ENCODE results near the gene AZIN2.
"Not testable (repeated sequence)": the region's sequence is repeated elsewhere in the genome, so short reads cannot be mapped to it uniquely, and the experiment has no call there.

Gene AZIN2

DNA sequence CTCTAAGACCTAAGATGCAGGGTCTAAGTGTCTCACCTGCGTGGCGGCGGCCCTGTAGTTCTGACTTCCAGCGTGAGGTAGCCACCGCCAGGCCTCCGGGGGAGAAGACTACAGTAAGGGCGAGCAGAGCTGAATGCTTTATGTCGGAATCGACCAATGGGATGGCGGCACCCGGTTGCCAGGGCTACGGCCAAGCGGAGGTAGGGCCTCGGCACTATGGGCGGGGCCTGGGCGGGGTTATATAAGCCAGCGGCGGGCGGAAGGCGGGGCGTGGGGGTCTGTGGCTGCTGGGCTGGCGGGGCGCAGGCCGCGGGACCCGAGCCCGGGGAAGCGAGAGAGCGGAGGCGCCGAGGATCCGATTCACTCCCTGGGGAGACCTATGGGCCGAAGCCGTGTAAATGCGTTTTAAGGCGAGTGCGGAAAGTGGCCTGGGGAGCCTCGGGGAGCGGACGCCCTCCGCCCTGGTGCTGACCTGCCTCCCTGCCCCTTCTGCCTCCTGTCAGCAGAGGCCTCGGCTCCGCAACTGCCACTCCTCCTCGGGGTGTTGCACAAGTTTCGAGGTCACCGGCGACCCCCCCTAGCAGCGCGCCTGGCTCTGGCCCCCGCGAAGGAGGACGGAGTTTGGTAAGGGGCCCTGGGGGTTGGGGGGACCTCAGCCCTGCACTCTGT is at the start of gene AZIN2:
TSS of gene AZIN2 (plus strand) at position 269 of the 669 bp plus-strand sequence. CDS start 1,097 bp downstream, outside the sequence.
- peak; percentile 95 to 97 (median 96) for DNase-seq (ENCODE audit: low read depth in 2 of 3, low spot score in 1 of 3)

GRCh38 chr1:33031506-33031905 is 49.4 kb upstream of the AZIN2 start:
- DNase-seq (ENCODE audit: low read depth in 2 of 3, low spot score in 1 of 3), result no peak

DNA sequence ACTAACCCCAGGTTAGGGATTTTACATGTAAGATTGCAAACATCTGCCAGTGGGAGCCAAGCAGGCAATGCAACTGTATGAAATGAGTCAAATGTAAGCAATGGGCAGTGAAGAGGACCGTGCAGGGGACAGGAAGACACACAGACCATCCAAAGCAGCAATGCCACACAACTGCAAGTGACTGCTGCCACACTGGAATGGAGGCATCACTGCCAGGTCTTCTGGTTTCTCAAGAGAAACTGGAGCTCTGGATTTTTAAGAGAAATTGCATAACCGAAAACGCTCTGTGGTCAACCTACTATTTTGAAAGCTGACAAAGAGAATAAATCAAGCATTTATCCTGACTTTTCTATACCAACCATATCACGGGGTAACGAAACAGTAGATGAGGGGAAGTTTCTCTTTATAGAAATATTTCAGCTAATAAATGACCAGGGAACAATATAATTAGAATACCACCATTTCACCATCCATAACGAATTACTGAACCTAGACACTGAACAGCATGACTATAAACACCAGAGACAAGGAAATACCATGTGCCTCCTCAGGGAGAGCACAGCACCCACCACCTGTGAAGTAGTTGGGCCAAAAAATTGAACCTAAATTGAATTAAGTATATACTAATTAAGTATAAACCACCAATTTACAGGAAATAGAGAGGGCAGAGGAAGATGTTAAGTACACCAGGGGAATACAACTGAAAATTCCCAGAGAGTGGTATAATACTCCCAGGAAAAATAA is 48.7 kb upstream of the AZIN2 start:
- DNase-seq (ENCODE audit: low read depth in 2 of 3, low spot score in 1 of 3), result no peak

- DNase-seq (ENCODE audit: low read depth in 2 of 3, low spot score in 1 of 3), result peak in 1 of 3 donors; percentile 24
Observed at GRCh38 chr1:33036051-33036525, 44.9 kb upstream of the AZIN2 start.

DNA sequence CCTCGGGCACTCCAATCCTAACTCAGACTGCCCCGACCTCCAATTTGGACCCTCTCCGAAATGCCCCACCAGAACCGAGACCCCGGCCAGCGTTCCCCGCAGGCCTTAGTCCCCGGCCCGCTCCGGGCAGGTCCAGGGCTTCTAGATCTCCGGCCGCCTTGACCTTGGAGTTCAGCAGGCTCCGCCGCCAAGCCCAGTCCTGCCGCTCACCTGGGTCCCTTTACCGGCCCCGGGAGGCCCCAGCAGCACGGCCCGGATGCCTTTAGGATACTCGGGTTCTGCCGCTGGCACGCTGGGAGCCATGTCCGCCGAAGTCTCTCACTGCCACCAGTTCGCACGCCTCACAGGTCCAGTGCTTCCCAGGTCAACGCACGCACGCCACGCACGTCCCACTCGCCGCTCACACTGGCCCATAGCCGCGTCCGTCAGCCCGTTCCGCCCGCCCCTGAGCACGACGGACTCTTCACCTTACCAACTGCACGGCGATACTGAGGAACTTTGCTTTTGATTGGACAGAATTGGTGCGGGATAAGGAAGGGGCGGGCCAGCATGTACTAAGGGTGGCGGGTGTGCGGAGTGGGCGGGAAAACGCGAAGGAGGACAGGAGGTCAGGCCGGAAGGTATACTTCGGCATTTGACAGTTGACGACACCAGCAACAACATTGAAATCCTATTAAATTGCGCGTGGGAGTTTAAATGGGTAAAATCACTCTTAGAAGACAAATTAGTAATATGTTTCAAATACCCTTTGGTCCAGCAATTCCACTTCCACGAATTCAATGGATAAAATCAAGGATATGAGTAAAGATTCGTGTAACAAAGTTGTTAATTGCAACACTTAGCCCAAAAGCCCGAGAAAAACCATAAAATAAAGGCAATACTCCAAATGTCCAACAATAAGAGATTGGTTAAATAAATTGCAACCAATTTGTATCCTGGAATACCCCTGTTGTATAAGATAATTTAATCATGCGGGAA is 44.1 kb upstream of the AZIN2 start, which contains the start of gene AK2:
TSS of gene AK2 (minus strand) at position 358 of the 978 bp plus-strand sequence. CDS start at position 303, 55 bp downstream.
- peak; percentile 87 to 93 (median 91) for DNase-seq (ENCODE audit: low read depth in 2 of 3, low spot score in 1 of 3)

- DNase-seq (ENCODE audit: low read depth in 2 of 3, low spot score in 1 of 3), result no peak
Observed at GRCh38 chr1:33039840-33040239, 41.1 kb upstream of the AZIN2 start.

DNA sequence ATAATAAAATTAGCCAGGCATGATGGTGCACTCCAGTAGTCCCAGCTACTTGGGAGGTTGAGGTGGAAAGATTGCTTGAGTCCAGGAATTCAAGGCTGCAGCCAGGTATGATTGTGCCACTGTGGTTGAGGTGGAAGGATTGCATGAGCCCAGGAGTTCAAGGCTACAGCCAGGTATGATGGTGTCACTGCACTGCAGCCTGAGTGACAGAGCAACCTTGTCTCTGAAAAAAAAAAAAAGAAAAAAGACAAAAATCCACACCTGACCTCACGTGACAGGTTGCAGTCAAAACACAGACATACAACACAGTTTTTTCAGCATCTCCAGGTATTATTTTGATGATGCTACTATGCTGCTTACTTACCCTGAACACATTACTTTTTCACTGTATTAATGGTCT is 39.9 kb upstream of the AZIN2 start:
- DNase-seq (ENCODE audit: low read depth in 2 of 3, low spot score in 1 of 3), result no peak

DNA sequence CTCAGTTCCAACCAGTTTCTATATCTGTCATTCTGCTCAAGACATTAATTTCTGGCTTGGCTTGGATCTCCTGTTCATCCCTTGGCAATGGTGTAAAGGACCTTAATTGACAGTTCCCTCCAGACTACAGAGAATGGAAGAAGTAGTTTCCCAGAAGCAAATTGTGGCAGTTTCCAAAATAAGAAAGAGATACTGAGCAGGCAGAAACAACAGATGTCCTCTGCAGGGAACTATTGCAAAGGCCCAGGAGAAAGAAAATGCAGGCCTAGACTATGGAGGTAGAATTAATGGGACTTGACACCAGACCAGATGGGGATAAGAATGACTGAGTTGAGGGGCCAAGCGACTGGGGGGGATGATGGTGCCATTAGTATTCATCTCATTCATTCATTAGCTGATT is 38.1 kb upstream of the AZIN2 start:
- DNase-seq (ENCODE audit: low read depth in 2 of 3, low spot score in 1 of 3), result no peak

DNA sequence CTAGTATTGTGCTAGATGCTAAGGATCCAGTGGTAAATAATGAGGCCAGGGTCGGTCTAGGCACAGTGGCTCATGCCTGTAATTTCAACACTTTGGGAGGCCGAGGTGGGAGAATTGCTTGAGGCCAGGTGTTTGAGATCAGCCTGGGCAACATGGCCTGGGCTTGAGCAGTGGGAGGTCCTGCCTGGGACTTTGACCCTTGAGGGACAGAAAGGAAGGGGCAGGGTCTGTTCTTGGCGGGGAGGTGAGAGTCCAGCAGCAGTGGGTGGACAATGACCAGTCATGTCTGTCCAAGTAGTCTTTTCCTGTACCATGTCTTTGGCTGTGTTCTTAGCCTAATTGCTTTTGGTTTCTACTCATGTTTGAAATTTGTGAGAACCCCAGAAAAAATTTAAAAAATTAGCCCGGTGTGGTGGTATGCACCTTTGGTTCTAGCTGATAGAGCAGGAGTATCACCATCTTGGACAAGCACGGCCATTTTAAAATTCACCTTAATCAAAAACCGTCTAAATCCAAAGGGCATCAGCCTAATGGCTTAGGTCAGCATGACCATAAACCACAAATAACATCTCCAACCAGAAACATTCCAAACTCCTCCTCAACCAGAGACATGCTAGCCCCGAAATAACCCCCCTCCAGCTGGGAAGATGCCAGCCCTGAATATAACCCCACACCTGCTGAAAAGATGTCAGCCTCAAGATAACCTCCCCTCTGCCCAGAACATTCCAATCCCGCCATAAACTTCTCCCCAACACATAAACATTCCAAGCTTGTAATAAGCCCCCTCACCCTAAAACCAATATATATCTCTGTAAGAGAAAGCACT is 37.5 kb upstream of the AZIN2 start:
- DNase-seq (ENCODE audit: low read depth in 2 of 3, low spot score in 1 of 3), result no peak

DNA sequence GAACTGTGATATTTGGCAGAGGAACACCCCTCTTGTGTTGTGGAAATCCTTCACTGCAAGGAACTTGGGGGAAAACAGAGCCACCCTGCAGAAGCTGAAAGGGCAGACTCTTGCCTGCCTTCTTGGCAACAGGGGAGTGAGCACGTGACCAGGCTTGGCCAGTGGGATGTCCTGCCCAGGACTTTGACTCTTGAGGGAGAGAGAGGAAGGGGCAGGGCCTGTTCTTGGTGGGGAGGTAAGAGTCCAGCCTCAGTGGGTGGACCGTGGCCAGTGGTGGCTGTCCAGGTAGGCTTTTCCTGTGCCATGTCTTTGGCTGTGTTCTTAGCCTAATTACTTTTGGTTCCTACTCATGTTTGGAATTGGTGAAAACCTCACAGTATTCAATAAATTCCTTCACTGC is 35.7 kb upstream of the AZIN2 start:
- DNase-seq (ENCODE audit: low read depth in 2 of 3, low spot score in 1 of 3), result no peak

DNA sequence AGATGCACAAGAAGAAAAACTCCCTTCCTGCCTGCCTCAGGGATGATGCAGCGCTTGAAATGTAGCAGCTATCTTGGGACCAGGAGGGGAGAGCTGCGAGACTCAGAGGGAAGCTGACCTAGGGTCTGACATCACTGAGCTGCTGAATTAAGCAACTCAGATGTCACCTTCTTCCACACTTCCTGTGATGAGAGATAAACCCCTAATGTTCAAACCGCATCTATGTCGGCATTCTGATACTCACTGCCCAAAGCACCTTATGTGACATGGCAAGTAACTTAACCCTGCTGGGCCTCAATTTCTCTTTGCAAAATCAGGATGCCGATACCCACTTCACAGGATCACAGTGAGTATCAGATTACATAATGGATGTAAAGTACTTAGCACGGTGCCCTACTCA is 35.1 kb upstream of the AZIN2 start:
- no peak for DNase-seq (ENCODE audit: low read depth in 2 of 3, low spot score in 1 of 3)

DNA sequence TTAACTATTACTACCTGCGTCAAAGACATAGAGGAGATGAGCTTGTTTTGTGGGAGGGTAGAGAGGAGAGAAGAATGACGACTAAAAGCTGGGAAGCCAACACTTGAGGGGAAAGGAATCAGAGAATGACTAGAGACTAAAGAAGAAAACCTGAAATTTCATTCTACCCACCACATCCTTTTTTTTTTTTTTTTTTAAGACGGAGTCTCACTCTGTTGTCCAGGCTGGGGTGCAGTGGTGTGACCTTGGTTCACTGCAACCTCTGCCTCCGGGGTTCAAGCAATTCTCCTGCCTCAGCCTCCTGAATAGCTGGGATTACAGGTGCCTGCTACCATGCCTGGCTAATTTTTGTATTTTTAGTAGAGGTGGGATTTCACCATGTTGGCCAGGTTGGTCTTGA is 34.7 kb upstream of the AZIN2 start:
- DNase-seq (ENCODE audit: low read depth in 2 of 3, low spot score in 1 of 3), result not testable (repeated sequence)

DNA sequence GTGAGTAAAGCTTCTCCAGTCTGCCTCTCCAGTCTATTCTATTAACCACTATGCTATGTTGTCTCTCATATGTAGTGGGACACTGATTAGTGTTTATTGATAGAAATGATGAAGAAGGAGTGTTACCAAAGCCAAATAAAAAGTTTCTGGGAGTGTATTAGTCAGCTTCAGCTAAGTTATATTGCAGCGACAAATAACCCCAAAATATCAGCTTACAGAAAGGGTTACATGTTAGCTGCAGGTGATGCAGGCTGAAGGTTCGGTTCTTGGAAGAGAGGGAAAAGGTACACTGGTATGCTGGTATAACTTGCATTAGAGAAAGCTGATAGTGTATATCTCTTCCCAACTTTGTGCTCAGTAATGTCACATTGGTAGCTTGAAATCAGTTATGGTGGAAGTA is 33.7 kb upstream of the AZIN2 start:
- DNase-seq (ENCODE audit: low read depth in 2 of 3, low spot score in 1 of 3), result no peak

GRCh38 chr1:33047839-33048305 is 33.1 kb upstream of the AZIN2 start:
- DNase-seq (ENCODE audit: low read depth in 2 of 3, low spot score in 1 of 3), result no peak

DNA sequence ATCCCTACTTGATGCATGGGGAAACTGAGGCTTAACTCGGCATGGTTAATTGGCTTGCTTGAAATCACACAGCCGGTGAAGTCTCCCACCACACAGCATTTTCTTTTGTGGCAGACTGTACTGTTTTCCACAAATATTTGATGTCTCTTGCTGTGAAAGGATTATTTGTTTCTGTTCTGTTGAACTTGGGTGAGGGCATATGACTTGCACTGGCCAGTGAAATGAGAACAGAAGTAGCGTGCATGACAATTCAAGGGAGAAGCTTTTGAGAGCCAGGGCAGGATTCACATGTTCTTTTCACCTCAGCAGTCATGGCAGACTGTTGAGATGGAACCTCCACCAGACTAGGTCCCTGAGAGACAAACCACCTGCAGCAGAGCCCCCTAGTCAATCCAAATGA is 32.5 kb upstream of the AZIN2 start:
- DNase-seq (ENCODE audit: low read depth in 2 of 3, low spot score in 1 of 3), result no peak

DNA sequence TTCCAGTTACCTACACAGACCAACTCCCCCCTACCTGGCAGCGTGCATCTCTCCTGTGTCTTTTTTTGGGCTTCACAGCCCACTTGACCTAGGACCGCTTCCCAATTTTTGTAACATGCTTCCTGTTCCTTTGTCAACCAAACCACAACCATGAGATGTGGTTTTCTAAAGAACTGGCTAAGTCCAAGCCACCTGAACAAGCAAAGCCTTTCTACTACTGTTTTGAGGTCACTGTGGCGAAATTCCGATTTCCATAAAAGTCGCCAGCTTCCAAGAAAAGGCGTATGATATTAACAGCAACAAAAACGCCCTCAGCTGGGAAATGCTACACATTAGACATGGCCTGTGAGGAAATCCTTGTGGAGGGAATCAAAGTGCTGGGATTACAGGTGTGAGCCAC is 31.6 kb upstream of the AZIN2 start:
- DNase-seq (ENCODE audit: low read depth in 2 of 3, low spot score in 1 of 3), result no peak

- DNase-seq (ENCODE audit: low read depth in 2 of 3, low spot score in 1 of 3), result no peak
Observed at GRCh38 chr1:33050221-33051076, 30.5 kb upstream of the AZIN2 start.

DNA sequence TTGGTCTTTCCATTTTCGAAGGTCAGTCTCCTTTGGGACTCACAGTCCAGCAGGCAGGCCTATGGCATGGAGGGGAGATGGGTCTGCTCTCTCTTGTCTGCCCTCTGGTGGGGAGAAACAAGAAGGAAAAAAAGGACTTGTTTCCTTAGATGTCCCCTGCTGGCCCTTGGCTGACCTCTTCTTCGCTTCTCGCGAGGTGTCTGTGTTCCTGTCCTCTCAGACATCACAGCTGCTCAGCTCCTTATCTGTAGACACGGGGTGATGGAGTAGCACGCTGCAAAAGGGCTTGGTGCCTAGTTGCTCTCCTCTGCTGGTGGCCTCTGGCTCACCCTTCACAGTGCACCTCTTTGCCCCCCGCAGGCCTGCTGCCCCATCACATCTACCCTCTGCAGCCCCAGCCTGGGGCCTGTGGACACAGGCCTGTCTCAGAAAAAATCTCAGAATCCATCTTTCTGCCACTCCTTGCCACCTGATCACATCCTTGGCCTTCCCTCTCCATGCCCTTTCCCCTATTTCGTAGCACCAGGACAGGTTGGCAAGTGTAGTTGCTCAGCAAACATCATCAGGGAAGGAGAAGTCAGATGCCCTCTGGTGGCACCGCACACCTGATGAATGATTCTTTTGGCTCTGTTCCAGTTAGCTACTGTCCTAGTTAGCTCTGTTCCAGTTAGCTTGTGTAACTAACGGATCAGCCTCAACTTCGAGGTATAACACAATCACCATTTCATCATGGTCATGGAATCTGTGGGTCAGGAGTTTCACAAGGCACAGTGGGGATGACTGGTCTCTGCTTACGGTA is 25.5 kb upstream of the AZIN2 start:
- DNase-seq (ENCODE audit: low read depth in 2 of 3, low spot score in 1 of 3), result peak in 1 of 3 donors; percentile 44

DNA sequence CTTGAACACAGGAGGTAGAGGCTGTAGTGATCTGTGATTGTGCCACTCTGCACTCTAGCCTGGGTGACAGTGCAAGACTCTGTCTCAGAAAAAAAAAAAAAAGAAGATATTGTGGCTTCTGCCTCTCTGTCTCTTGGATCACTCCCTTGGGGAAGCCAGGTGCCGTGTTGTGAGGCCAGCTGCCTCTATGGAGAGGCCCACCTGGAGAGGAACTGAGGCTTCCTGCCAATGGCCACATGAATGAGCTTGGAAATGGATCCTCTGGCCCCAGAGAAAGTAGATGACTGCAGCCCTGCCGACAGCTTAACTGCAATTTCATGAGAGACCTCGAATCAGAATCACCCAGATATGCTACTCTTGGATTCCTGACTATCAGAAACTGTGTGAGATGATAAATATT is 24.5 kb upstream of the AZIN2 start:
- no peak for DNase-seq (ENCODE audit: low read depth in 2 of 3, low spot score in 1 of 3)
